GM12872 (cell line): ENCODE data around the gene MAPKAPK3.

Experiments
- CTCF ChIP-seq: IDR thresholded peaks from 3 replicates; pipeline ENCODE4 v1.5.1; 2011; ENCODE audit warnings: low read depth, mild to moderate bottlenecking, low read length, moderate library complexity; ENCODE audit not compliant: insufficient read depth

Gene MAPKAPK3

GRCh38 chr3:50611464-50612233 lies 5.3 kb upstream of the MAPKAPK3 start, which contains the start of gene CISH:
CISH (minus strand) TSS chr3:50611774; CDS start chr3:50611650, 124 bp downstream.
- TF ChIP-seq CTCF, result peak; percentile 68; the same call in 2 of the 3 replicates

- TF ChIP-seq CTCF, result no peak
These were observed 4.6 kb upstream of the MAPKAPK3 start for GRCh38 chr3:50612234-50612882.

GRCh38 chr3:50612970-50613846 lies 3.7 kb upstream of the MAPKAPK3 start:
- no peak for TF ChIP-seq CTCF

DNA sequence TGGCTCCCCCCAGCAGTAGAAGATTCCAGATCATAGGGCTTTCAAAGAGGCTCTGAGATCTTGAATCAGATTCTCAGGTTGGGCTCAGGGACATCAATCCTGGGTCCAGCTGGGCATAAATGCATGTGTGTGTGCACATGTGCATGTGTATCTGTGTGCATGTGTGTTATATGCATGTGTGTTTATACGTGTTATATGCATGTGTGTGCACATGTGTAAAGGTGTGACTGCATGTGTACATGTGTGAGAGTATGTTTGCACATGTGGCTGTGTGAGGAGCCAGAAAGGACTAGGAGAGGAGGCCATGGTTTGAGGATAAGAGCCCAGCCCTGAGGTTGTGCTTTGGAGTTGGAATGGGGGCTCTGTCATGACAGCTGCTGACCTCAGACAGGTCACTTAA lies 1.8 kb upstream of the MAPKAPK3 start:
- no peak for TF ChIP-seq CTCF

GRCh38 chr3:50616003-50616769 lies 765 bp upstream of the MAPKAPK3 start:
- peak; percentile 100 for TF ChIP-seq CTCF

GRCh38 chr3:50616770-50617095 lies 218 bp upstream of the MAPKAPK3 start:
- TF ChIP-seq CTCF, result no peak

DNA sequence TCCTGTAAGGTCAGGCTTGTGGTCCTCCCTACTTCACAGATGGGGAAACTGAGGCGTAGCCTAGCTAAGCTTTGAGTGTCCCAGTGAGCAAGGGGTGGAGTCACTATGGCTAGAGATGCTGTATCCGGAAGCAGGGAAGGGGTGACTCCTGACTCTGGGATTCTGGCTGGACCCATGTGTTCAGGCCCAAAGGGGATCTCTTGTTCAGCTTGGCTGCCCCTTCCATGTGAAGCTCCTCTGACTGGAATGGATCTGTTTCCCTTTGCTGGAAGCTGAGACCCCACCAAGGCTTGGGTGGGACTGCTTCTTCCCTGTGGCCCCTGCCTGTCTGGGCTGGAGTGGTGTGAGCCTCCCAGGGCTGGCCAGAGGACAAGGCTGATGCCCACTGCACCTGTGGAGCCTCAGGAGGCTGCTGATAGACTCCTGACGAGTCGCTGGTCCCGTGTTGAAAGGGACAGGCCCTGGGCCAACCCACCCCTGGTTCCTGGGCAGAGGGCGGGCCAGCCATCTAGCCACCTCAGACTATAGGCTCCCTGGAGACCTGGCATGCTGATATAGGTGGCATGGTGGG lies 1.0 kb downstream of the MAPKAPK3 start:
- no peak for TF ChIP-seq CTCF
